Colonic mucosa (tissue), 4 donors: ENCODE measurements around the gene HBG2. TPM values are rescaled to one million over a fixed set of nuclear protein-coding genes. Genes with fewer than 3 reads are reported as not detected.

Experiments
- DNase-seq: peaks from one replicate; pipeline ENCODE4 v3.0.0-alpha.2; 2020
- H3K27ac ChIP-seq: fragments of 200-600 bp; one replicate; pipeline ENCODE4 v1.8.0; 2021
- H3K27me3 ChIP-seq: fragments of 200-600 bp; one replicate; pipeline ENCODE4 v1.8.0; 2021
- H3K36me3 ChIP-seq: fragments of 200-600 bp; one replicate; pipeline ENCODE4 v1.8.0; 2021
- H3K4me1 ChIP-seq: fragments of 200-600 bp; one replicate; pipeline ENCODE4 v1.8.0; 2021; ENCODE audit warnings: mild to moderate bottlenecking
- H3K4me3 ChIP-seq: fragments of 200-600 bp; one replicate; pipeline ENCODE4 v1.8.0; 2021
- H3K9ac ChIP-seq, 2 donors: one replicate each; pipeline ENCODE4 v1.7.0; 2013; ENCODE audit warnings: control low read depth in 2 of 2, low read depth in 2 of 2, low read length in 2 of 2
- H3K9me3 ChIP-seq: fragments of 200-600 bp; one replicate; pipeline ENCODE4 v1.8.0; 2021
- intact Hi-C: fragments of 100-400 bp; cut with DNase I; formaldehyde crosslinking; loops from one replicate; pipeline ENCODE4 v1.14.1; 2022
- total RNA-seq, 2 donors: library from RNA; stranded (reverse); fragmentation: NEBNext Ultra II Directional in 1 of 2; extraction: Animal tissue kit (Norgen Biotek cat#: 25700) in 1 of 2; gene quantifications; one replicate each; pipeline ENCODE4 v1.2.1, GENCODE V29; 2021
- TF ChIP-seq, protein P1 (sequence below): fragments of 200-600 bp; IDR thresholded peaks from one replicate; pipeline ENCODE4 v1.8.0; 2022; ENCODE audit warnings: antibody characterized with exemption, mild to moderate bottlenecking
- donor health status: healthy.
- donor health status: DM: no; HTN: no; CAD: no.
- donor health status: DM: no; HTN: no; CAD: no.

HBG2 gene
- total RNA-seq, 2 donors from 2014 or later, result 14.9 TPM; not detected in 1

DNA sequence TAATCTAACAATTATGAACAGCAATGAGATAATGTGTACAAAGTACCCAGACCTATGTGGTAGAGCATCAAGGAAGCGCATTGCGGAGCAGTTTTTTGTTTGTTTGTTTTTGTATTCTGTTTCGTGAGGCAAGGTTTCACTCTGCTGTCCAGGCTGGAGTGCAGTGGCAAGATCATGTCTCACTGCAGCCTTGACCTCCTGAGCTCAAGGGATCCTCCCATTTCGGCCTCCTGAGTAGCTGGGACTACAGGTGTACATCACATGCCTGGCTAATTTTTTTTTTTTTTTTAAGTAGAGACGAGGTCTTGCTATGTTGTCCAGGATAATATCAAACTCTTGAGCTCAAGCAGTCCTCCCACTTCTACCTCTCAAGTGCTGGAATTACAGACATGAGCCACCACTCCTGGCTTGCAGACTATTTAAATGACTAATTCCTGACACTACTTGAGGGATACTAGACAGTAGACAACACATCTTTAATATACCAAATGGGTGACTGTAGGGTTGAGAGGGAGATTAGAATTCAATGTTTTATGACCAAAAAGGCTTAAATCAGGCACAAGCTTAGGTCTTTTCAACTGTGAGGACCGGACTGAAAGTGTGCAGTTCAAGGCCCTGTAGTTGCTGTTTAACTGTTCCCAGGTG is 34.4 kb upstream of the HBG2 start:
- Histone ChIP-seq H3K4me3 (no peak overlapping the region), H3K27ac (no peak overlapping the region), H3K9ac (no peak overlapping the region), H3K36me3 (no peaks in the 10 kb centered on the region), H3K27me3 (no peaks in the 10 kb centered on the region), H3K9me3 (no peaks in the 10 kb centered on the region), H3K4me1 (no peaks in the 10 kb centered on the region)
- TF ChIP-seq, protein P1, sequence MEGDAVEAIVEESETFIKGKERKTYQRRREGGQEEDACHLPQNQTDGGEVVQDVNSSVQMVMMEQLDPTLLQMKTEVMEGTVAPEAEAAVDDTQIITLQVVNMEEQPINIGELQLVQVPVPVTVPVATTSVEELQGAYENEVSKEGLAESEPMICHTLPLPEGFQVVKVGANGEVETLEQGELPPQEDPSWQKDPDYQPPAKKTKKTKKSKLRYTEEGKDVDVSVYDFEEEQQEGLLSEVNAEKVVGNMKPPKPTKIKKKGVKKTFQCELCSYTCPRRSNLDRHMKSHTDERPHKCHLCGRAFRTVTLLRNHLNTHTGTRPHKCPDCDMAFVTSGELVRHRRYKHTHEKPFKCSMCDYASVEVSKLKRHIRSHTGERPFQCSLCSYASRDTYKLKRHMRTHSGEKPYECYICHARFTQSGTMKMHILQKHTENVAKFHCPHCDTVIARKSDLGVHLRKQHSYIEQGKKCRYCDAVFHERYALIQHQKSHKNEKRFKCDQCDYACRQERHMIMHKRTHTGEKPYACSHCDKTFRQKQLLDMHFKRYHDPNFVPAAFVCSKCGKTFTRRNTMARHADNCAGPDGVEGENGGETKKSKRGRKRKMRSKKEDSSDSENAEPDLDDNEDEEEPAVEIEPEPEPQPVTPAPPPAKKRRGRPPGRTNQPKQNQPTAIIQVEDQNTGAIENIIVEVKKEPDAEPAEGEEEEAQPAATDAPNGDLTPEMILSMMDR, result no peak
- intact Hi-C loops, result no loop called here
- DNase-seq, result no peak

DNA sequence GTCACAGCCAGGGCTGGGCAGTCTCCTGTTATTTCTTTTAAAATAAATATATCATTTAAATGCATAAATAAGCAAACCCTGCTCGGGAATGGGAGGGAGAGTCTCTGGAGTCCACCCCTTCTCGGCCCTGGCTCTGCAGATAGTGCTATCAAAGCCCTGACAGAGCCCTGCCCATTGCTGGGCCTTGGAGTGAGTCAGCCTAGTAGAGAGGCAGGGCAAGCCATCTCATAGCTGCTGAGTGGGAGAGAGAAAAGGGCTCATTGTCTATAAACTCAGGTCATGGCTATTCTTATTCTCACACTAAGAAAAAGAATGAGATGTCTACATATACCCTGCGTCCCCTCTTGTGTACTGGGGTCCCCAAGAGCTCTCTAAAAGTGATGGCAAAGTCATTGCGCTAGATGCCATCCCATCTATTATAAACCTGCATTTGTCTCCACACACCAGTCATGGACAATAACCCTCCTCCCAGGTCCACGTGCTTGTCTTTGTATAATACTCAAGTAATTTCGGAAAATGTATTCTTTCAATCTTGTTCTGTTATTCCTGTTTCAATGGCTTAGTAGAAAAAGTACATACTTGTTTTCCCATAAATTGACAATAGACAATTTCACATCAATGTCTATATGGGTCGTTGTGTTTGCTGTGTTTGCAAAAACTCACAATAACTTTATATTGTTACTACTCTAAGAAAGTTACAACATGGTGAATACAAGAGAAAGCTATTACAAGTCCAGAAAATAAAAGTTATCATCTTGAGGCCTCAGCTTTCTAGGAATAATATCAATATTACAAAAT is 33.7 kb upstream of the HBG2 start:
- Histone ChIP-seq H3K9ac (no peak overlapping the region), H3K27me3 (no peaks in the 10 kb centered on the region), H3K27ac (no peak overlapping the region), H3K36me3 (no peaks in the 10 kb centered on the region), H3K4me1 (no peaks in the 10 kb centered on the region), H3K4me3 (no peak overlapping the region), H3K9me3 (no peaks in the 10 kb centered on the region)
- TF ChIP-seq, protein P1, result no peak
- no peak for DNase-seq
- intact Hi-C loops, result no loop called here

DNA sequence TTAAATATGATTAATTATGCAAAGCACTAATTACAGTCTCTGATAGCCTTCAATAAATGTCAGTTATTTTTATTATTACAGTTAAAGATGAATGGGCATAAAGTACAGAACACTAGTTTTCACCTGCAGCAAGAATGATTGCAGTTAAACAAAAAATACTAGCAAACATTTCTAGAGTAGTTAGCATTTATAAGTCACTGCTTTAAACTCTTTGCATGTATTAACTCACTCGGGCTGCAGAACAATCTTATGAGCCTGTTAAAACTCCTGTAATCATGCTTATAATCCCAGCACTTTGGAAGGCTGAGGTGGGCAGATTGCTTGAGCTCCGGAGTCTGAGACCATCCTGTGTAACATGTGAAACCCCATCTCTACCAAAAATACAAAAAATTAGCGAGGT is 32.3 kb upstream of the HBG2 start:
- H3K9me3 ChIP-seq, result no peaks in the 10 kb centered on the region
- TF ChIP-seq, protein P1, result no peak

DNA sequence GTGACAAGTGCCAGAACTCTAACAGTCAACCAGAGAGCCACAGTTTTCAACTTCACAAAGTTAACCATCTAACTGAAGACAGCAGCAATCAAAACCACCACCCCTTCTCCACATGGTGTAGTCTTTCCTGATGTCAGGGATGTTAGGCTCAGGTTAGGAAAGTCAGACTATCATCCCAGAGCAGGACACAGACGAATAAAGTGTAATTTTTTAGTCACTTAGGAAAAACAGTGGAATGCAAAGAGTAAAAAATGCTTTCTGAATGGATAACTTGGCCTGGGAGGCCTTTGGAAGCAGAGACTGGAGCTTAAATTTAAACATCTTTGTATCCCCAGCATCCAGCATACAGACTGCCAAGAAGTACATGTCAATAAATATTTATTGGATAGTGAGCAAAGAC is 31.8 kb upstream of the HBG2 start:
- Histone ChIP-seq H3K27me3 (no peaks in the 10 kb centered on the region), H3K27ac (no peak overlapping the region), H3K4me1 (no peaks in the 10 kb centered on the region), H3K9ac (no peak overlapping the region), H3K36me3 (no peaks in the 10 kb centered on the region), H3K9me3 (no peaks in the 10 kb centered on the region), H3K4me3 (no peak overlapping the region)
- intact Hi-C loops, result no loop called here
- TF ChIP-seq, protein P1, result no peak
- DNase-seq, result no peak

More for the DNA sequence above, 32.3 kb upstream of the HBG2 start:
- Histone ChIP-seq H3K27ac (no peak overlapping the region), H3K36me3 (no peaks in the 10 kb centered on the region), H3K9ac (no peak overlapping the region), H3K4me3 (no peak overlapping the region), H3K4me1 (no peaks in the 10 kb centered on the region), H3K27me3 (no peaks in the 10 kb centered on the region)
- intact Hi-C loops, result no loop called here
- DNase-seq, result no peak

DNA sequence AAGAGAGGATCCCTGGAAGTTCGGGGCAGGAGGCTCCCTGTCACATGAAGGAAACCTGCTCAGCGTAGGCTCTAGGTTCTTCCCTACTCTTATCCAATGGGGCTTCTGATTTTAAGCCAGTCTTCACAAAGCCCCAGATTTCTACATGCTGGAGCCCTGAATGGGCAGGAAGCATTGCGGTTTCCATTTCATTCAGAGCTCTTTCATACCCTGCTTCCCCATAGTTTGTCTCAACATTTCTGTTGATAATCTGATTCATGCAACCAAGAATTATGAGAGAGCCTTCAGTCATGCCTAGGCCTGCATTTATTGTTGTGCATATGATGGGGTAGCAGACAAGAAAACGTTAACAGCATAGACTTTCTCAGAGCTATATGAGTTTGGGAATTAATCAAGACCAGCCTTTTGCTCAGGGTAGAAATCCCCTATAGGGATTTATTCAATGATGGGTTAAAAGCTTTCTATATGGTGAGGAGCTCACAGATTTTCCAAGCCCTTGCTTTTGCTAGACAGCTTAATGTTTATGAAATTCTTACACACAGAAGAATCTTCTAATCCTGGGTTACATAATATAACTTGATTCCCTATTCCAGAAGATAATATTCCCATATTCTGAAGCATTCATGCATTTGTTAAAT is 31.2 kb upstream of the HBG2 start:
- Histone ChIP-seq H3K4me3 (no peak overlapping the region), H3K9ac (no peak overlapping the region), H3K27me3 (no peaks in the 10 kb centered on the region), H3K9me3 (no peaks in the 10 kb centered on the region), H3K36me3 (no peaks in the 10 kb centered on the region), H3K27ac (no peak overlapping the region), H3K4me1 (no peaks in the 10 kb centered on the region)
- no peak for DNase-seq
- intact Hi-C loops, result no loop called here
- TF ChIP-seq, protein P1, result no peak
